K562 (cell line): ENCODE results near the gene BRAT1. TPM values are rescaled to one million over a fixed set of nuclear protein-coding genes. Genes with fewer than 3 reads are reported as not detected.

Source experiments
- ATAC-seq: fragments of 200-7000 bp; cut with Tn5 transposase; 3 replicates; pipeline ENCODE4 v1.9.1; 2020; ENCODE audit warnings: moderate library complexity
- BruUV-seq: library from RNA; stranded (reverse); fragments of 400-500 nt; replicated peaks from 2 replicates; lab custom pipeline; 2021; lab: Mats Ljungman, UMichigan
- CTCF ChIA-PET: fragments of 300-600 bp; formaldehyde crosslinking; extraction: SDS; loops from one replicate; lab custom pipeline; 2021; ENCODE audit warnings: low intra/inter-chr PET ratio; lab: Yijun Ruan, JAX
- POLR2A ChIA-PET: fragments of 300-600, 350-650 bp; sonication (Branson Sonifier 250); formaldehyde crosslinking; extraction: SDS; loops from one replicate; lab custom pipeline; 2021; ENCODE audit warnings: antibody characterized with exemption, inconsistent platforms; lab: Yijun Ruan, JAX
- DNase-seq, 4 experiments: peaks; one replicate each; pipeline versions ENCODE4 v3.0.0 to v3.0.0-alpha.2; 2011 to 2018; ENCODE audit warnings: low spot score in 3 of 4, mixed read lengths in 3 of 4; ENCODE audit errors: extremely low read depth in 1 of 4
- FAIRE-seq: peaks from 2 replicates; lab custom pipeline; 2011; peaks lifted over from hg19 to GRCh38; lab: Jason Lieb, UNC
- H2AFZ ChIP-seq: 2 replicates; pipeline ENCODE4 v1.6.0; 2011; ENCODE audit warnings: low read depth, low read length, control low read depth, inconsistent platforms
- H3K27ac ChIP-seq: fragments of 200-600 bp; 3 replicates; pipeline ENCODE4 v1.8.0; 2011; ENCODE audit warnings: low read depth, mild to moderate bottlenecking, control low read depth, inconsistent platforms, low read length, moderate library complexity, mixed read lengths; ENCODE audit errors: extremely low read depth
- H3K27me3 ChIP-seq, 2 experiments: fragments of 300-600 bp in 1 of 2; 2 replicates in 1 of 2; 3 replicates in 1 of 2; pipeline versions ENCODE4 v1.6.0 to v1.8.0; 2011; ENCODE audit warnings: inconsistent platforms in 2 of 2, low read length in 2 of 2, mild to moderate bottlenecking in 1 of 2, mixed read lengths in 1 of 2, moderate library complexity in 1 of 2; ENCODE audit not compliant: control insufficient read depth in 2 of 2, insufficient read depth in 2 of 2
- H3K36me3 ChIP-seq: fragments of 300-600 bp; 3 replicates; pipeline ENCODE4 v1.8.0; 2011; ENCODE audit warnings: mild to moderate bottlenecking, low read length, inconsistent platforms; ENCODE audit not compliant: control insufficient read depth, insufficient read depth
- H3K4me1 ChIP-seq, 2 experiments: fragments of 200-600 bp in 1 of 2; replicated peaks in 1 of 2; 2 replicates in 1 of 2; 3 replicates in 1 of 2; pipeline versions ENCODE4 v1.5.1 to v1.8.0; 2011; ENCODE audit warnings: inconsistent platforms in 2 of 2, low read length in 2 of 2, mild to moderate bottlenecking in 1 of 2, mixed read lengths in 1 of 2, moderate library complexity in 1 of 2; ENCODE audit not compliant: control insufficient read depth in 2 of 2, insufficient read depth in 2 of 2
- H3K4me2 ChIP-seq: 2 replicates; pipeline ENCODE4 v1.6.1; 2011; ENCODE audit warnings: low read length, control low read depth, inconsistent platforms, mixed read lengths; ENCODE audit not compliant: insufficient read depth
- H3K4me3 ChIP-seq: fragments of 200-600 bp; sonication (generic), shearing (Covaris generic); 2 replicates; pipeline ENCODE4 v1.5.1; 2016; ENCODE audit warnings: control low read depth, inconsistent platforms
- H3K79me2 ChIP-seq: fragments of 200-600 bp; 3 replicates; pipeline ENCODE4 v1.8.0; 2011; ENCODE audit warnings: low read length, inconsistent platforms; ENCODE audit not compliant: control insufficient read depth, insufficient read depth
- H3K9ac ChIP-seq, 2 experiments: 2 replicates each; pipeline versions ENCODE4 v1.6.0 to v1.6.1; 2011; ENCODE audit warnings: low read depth in 2 of 2, low read length in 2 of 2, control low read depth in 1 of 2, inconsistent platforms in 1 of 2, mild to moderate bottlenecking in 1 of 2, mixed read lengths in 1 of 2; ENCODE audit not compliant: insufficient read depth in 1 of 2
- H3K9me1 ChIP-seq: one replicate; pipeline ENCODE4 v1.6.0; 2011; ENCODE audit warnings: inconsistent platforms, mild to moderate bottlenecking, low read length, moderate library complexity; ENCODE audit not compliant: control insufficient read depth, insufficient read depth
- H3K9me3 ChIP-seq: replicated peaks from 2 replicates; pipeline ENCODE4 v1.5.1; 2011; ENCODE audit warnings: low read depth, low read length, inconsistent platforms; ENCODE audit not compliant: control insufficient read depth, insufficient read depth
- H4K20me1 ChIP-seq: replicated peaks from 2 replicates; pipeline ENCODE4 v1.6.1; 2011; ENCODE audit warnings: low read length, inconsistent platforms, mixed read lengths; ENCODE audit not compliant: control insufficient read depth, insufficient read depth
- BCOR ChIP-seq: fragments of 450-650 bp; IDR thresholded peaks from 2 replicates; pipeline ENCODE4 v1.6.1; 2016
- KDM1A ChIP-seq, 2 experiments: fragments of 450-650 bp; IDR thresholded peaks; 2 replicates each; pipeline ENCODE4 v1.6.1; 2016; ENCODE audit warnings: mild to moderate bottlenecking in 2 of 2
- NR2C2 ChIP-seq, 2 experiments: fragments of 200-800 bp in 1 of 2; sonication (Bioruptor generic) in 1 of 2; sonication (generic) in 1 of 2; formaldehyde crosslinking in 1 of 2; IDR thresholded peaks; 2 replicates each; pipeline versions ENCODE4 v1.6.1 to v1.8.0; 2016 to 2022; ENCODE audit warnings: mild to moderate bottlenecking in 1 of 2, missing compliant biosample characterization in 1 of 2, missing genetic modification characterization in 1 of 2, missing genetic modification reagents in 1 of 2
- RBM25 ChIP-seq: fragments of 200-400 bp; formaldehyde crosslinking; IDR thresholded peaks from 2 replicates; pipeline ENCODE4 v1.6.1; 2018; ENCODE audit warnings: low read length, low read depth, moderate library complexity; ENCODE audit not compliant: severe bottlenecking
- SMARCA5 ChIP-seq: fragments of 450-650 bp; IDR thresholded peaks from 2 replicates; pipeline ENCODE4 v1.6.1; 2016
- ZFP36 ChIP-seq: fragments of 150-350 bp; IDR thresholded peaks from 2 replicates; pipeline ENCODE4 v1.6.1; 2018; ENCODE audit warnings: low read length, low read depth; ENCODE audit not compliant: partially characterized antibody
- ZNF436 ChIP-seq: fragments of 250-450, 450-650 bp; sonication (Bioruptor Pico); formaldehyde crosslinking; IDR thresholded peaks from 2 replicates; pipeline ENCODE4 v1.7.0; 2020; ENCODE audit warnings: mild to moderate bottlenecking
- WGBS: fragments of 100-300 bp; shearing (Covaris generic); methylation state at CpG from one replicate; pipeline ENCODE4 v1.1.6; 2016; ENCODE audit warnings: low coverage, mixed read lengths; ENCODE audit not compliant: insufficient coverage; ENCODE audit errors: missing lambda C conversion rate; 5-methylcytosine and 5-hydroxymethylcytosine counted together
- in situ Hi-C: fragments of 300-500 bp; cut with MboI; formaldehyde crosslinking; loops from 4 replicates; pipeline ENCODE4 v1.15.0; 2018; ENCODE audit warnings: inconsistent platforms, mixed read lengths
- intact Hi-C: fragments of 100-400 bp; cut with micrococcal nuclease; formaldehyde crosslinking; loops from 2 replicates; pipeline ENCODE4 v1.14.2; 2022
- polyA plus RNA-seq, 8 experiments: library from polyadenylated mRNA; depleted of rRNA in 4 of 8; stranded (reverse) in 5 of 8; unstranded in 3 of 8; fragments of >200 nt; fragmentation: Nextera tagmentation in 2 of 8; fragmentation: Illumina TruSeq in 1 of 8; extraction: Ambion mirVana in 2 of 8; extraction: Trizol in 1 of 8; gene quantifications; 2 replicates each; pipeline versions ENCODE4 v1.2.1 to v1.2.3, GENCODE V29; 2011 to 2014; ENCODE audit warnings: inconsistent platforms in 1 of 8, missing spikeins in 1 of 8
- total RNA-seq, 7 experiments: library from RNA; depleted of rRNA in 6 of 7; stranded (reverse); fragments of >200 nt in 6 of 7; fragmentation: Illumina TruSeq in 2 of 7; extraction: Trizol in 2 of 7; gene quantifications; 2 replicates each; pipeline versions ENCODE4 v1.2.1 to v1.2.3, GENCODE V29; 2011 to 2021; ENCODE audit warnings: low replicate concordance in 1 of 7
- TF ChIP-seq, protein P1 (sequence below): IDR thresholded peaks from 3 replicates; pipeline ENCODE4 v1.6.1; 2011; ENCODE audit warnings: borderline replicate concordance, mild to moderate bottlenecking, moderate library complexity; ENCODE audit not compliant: insufficient read length; ENCODE audit errors: extremely low read depth
- TF ChIP-seq, protein P2 (sequence below): fragments of 250-450 bp; sonication (Bioruptor Pico); IDR thresholded peaks from 2 replicates; pipeline ENCODE4 v1.8.0; 2022; ENCODE audit warnings: inconsistent platforms, mild to moderate bottlenecking, moderate library complexity, borderline replicate concordance
- TF ChIP-seq, protein P3 (sequence below): fragments of 250-450 bp; sonication (Bioruptor Pico); IDR thresholded peaks from 2 replicates; pipeline ENCODE4 v1.5.0; 2020; ENCODE audit warnings: mild to moderate bottlenecking

BRAT1 gene
- total and polyA plus RNA-seq, 9 of the 15 experiments (the other 6 are each of a cell fraction or from before 2014, with no cell fraction given): 0.13 to 49.6 (median 10.5) TPM

DNA sequence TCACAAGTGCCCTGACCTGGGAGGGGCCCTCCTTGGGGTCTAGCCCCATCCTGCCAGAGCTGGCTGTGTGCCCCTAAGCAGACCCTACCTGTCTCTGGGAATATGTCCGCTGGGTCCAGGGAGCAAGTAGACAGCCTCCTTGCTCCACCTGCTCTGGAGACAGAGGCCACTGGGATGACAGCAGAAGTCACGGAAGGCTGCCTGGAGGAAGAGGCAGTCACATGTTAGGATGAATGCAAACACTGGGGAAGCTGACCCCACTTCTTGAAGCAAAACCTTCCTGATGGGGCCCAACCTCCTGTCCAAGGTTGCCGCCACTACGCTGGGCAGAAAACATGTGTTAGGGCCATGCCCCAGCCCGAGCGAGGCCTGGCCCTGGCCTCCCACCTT lies 47.4 kb downstream of the BRAT1 start:
- peaks cover 2 to 57% of the 10 kb centered on the region in 2 experiments; a peak in 2 of 5 replicates for H3K27me3 ChIP-seq
- in situ Hi-C loops: no loop called here
- H3K9ac ChIP-seq: no peak overlapping the region
- FAIRE-seq: no peak
- no peaks in the 10 kb centered on the region for H3K9me3 ChIP-seq
- ChIA-PET CTCF (no interaction called here), POLR2A (interaction anchor here (0.7 kb wide), 1 partner anchor 12 kb away, joined by 3 read pairs; no protein-coding TSS in a partner anchor)
- H2AFZ ChIP-seq: no peak overlapping the region
- no peak overlapping the region for H3K4me3 ChIP-seq
- no peaks in the 10 kb centered on the region for H3K36me3 ChIP-seq
- H3K4me1 ChIP-seq: peaks cover 4 to 74% of the 10 kb centered on the region in 2 experiments; a peak in 4 of 5 replicates
- H3K27ac ChIP-seq: no peak overlapping the region
- intact Hi-C loops: no loop called here
- TF ChIP-seq, protein P1, sequence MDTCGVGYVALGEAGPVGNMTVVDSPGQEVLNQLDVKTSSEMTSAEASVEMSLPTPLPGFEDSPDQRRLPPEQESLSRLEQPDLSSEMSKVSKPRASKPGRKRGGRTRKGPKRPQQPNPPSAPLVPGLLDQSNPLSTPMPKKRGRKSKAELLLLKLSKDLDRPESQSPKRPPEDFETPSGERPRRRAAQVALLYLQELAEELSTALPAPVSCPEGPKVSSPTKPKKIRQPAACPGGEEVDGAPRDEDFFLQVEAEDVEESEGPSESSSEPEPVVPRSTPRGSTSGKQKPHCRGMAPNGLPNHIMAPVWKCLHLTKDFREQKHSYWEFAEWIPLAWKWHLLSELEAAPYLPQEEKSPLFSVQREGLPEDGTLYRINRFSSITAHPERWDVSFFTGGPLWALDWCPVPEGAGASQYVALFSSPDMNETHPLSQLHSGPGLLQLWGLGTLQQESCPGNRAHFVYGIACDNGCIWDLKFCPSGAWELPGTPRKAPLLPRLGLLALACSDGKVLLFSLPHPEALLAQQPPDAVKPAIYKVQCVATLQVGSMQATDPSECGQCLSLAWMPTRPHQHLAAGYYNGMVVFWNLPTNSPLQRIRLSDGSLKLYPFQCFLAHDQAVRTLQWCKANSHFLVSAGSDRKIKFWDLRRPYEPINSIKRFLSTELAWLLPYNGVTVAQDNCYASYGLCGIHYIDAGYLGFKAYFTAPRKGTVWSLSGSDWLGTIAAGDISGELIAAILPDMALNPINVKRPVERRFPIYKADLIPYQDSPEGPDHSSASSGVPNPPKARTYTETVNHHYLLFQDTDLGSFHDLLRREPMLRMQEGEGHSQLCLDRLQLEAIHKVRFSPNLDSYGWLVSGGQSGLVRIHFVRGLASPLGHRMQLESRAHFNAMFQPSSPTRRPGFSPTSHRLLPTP: peak; percentile 23
- TF ChIP-seq NR2C2 (CRISPR knock-in tag; IDR thresholded peaks at IDR 0.05) (no peak), NR2C2 (tag; IDR thresholded peaks at IDR 0.05) (no peak), BCOR (peak; percentile 70), ZFP36 (peak; percentile 98), RBM25 (peak; percentile 65), KDM1A (IDR thresholded peaks at IDR 0.05) (peak in 1 of 2 experiments; percentile 41; a peak in 1 of 4 replicates), ZNF436 (peak; percentile 85), SMARCA5 (peak; percentile 71)
- TF ChIP-seq, protein P2, sequence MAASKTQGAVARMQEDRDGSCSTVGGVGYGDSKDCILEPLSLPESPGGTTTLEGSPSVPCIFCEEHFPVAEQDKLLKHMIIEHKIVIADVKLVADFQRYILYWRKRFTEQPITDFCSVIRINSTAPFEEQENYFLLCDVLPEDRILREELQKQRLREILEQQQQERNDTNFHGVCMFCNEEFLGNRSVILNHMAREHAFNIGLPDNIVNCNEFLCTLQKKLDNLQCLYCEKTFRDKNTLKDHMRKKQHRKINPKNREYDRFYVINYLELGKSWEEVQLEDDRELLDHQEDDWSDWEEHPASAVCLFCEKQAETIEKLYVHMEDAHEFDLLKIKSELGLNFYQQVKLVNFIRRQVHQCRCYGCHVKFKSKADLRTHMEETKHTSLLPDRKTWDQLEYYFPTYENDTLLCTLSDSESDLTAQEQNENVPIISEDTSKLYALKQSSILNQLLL (CRISPR knock-in tag): no peak
- TF ChIP-seq, protein P3, sequence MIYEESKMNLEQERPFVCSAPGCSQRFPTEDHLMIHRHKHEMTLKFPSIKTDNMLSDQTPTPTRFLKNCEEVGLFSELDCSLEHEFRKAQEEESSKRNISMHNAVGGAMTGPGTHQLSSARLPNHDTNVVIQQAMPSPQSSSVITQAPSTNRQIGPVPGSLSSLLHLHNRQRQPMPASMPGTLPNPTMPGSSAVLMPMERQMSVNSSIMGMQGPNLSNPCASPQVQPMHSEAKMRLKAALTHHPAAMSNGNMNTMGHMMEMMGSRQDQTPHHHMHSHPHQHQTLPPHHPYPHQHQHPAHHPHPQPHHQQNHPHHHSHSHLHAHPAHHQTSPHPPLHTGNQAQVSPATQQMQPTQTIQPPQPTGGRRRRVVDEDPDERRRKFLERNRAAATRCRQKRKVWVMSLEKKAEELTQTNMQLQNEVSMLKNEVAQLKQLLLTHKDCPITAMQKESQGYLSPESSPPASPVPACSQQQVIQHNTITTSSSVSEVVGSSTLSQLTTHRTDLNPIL (CRISPR knock-in tag): no peak
- BruUV-seq: no TSS peak
- no peak overlapping the region for H3K4me2 ChIP-seq
- ATAC-seq: no peak
- WGBS: 43% methylated on average over 6 of the region's 6 CpGs
- H3K79me2 ChIP-seq: no peaks in the 10 kb centered on the region
- H3K9me1 ChIP-seq: no peaks in the 10 kb centered on the region
- DNase-seq: no peak
- no peaks in the 10 kb centered on the region for H4K20me1 ChIP-seq
